Kidney capillary endothelial cell (primary cell): Measurements from ENCODE around the gene ERFL.
"Not testable (repeated sequence)": the region's sequence is repeated elsewhere in the genome, so short reads cannot be mapped to it uniquely, and the experiment has no call there.

Experiments
- DNase-seq: peaks from one replicate; pipeline ENCODE4 v3.0.0-alpha.2; 2018; ENCODE audit warnings: low spot score

The ERFL gene

GRCh38 chr19:41877916-41878905 is 50.0 kb downstream of the ERFL start:
- DNase-seq, result no peak

DNA sequence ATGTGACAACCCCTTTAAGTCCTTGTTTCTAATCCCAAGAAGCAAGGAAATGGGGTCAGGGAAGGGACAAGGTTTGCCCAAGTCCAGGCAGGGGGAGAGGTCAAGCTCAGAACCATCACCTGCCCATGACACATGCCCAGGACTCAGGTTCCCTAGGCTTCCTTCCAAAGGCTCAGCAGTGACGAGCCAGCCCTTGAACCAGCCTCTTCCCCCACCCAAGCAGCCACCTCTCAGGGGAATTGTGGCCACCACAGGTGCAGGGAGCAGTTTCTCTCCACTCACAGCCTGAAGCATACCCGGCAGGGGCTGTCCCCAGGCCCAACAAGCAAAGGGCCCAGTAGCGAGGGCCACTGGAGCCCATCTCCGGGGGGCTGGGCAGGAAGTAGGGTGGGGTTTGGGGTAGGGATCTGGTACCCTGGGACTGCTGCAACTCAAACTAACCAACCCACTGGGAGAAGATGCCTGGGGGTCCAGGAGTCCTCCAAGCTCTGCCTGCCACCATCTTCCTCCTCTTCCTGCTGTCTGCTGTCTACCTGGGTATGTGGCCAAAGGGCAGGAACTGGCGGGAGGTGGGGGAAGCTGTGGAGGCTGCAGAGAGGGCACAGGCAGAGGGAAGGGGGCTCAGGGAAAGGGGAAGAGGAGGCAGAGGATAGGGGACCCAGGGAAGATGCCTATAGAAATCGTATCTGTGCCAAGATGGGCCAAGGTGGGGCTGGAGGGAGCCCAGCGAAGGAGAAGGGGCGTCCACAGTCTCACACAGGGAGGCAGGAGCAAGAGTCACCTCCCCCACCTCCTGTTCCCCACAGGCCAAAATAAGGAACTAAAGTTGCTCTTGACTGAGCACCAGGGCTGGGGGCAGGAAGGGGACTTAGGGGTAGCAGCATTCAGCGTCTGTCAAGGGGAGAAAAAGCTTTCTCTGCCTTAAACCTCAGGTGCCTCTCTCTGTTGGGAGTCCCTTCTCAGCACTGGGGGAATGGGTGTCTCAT is 51.1 kb downstream of the ERFL start, which contains the start of gene CD79A:
Gene CD79A (plus strand): TSS at position 433 of the 986 bp plus-strand sequence. CDS start 26 bp downstream, at position 459.
- DNase-seq, result no peak

- not testable (repeated sequence) for DNase-seq
These were observed 52.3 kb downstream of the ERFL start for GRCh38 chr19:41875973-41876372.

GRCh38 chr19:41872775-41873647 is 55.2 kb downstream of the ERFL start:
- no peak for DNase-seq

- no peak for DNase-seq
These were observed 55.9 kb downstream of the ERFL start for GRCh38 chr19:41872384-41872774.

- no peak for DNase-seq
These were observed 56.5 kb downstream of the ERFL start for GRCh38 chr19:41871573-41872383.

GRCh38 chr19:41870401-41870873 is 57.8 kb downstream of the ERFL start:
- no peak for DNase-seq

- DNase-seq, result no peak
These were observed 58.8 kb downstream of the ERFL start for GRCh38 chr19:41869374-41869955.

GRCh38 chr19:41868989-41869300 is 59.3 kb downstream of the ERFL start:
- DNase-seq, result no peak

GRCh38 chr19:41868120-41868988 is 59.9 kb downstream of the ERFL start:
- DNase-seq, result no peak

DNA sequence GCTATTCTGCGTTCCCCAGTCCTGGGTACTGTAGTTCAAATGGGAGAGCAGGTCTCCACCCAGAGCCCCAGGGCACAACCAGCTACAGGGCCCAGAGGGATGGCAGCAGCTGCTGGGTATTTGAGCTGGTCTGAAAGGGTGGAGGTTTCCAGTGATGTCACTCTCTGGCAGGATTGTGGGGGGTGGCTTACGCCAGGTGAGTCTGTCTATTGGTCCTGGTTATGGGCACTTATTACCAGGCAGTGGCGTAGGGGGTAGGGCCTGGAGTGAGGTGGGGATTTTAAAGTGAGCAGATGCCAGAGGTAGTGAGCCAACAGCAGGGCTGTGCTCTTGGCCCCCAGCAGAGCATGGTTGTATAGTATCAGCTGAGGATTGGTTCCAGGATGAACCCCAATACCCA is 62.0 kb downstream of the ERFL start:
- DNase-seq, result no peak

DNA sequence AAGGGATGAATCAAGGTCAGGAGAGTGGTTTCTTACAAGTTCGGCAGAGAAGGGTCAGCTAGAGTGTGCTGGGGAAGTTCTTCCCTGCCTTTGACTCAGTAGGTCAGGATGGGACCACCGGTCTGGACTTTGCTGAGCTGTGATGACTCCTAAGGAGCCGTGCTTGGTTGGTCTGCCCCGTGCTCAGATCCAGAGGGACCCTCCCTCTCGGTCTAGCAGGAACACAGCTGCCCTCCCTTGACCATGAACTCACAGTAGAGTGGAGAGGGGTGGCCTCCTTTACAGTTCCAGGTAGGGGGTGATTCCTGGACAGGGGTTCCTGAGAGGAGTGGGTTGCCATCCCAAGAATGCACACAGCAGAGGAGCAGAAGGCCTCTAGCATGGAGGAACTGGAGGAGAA is 63.9 kb downstream of the ERFL start:
- no peak for DNase-seq

- DNase-seq, result no peak
These were observed 64.9 kb downstream of the ERFL start for GRCh38 chr19:41863209-41863931.

GRCh38 chr19:41862445-41862986 is 65.7 kb downstream of the ERFL start:
- no peak for DNase-seq

- no peak for DNase-seq
These were observed 66.4 kb downstream of the ERFL start for GRCh38 chr19:41861846-41862245.

GRCh38 chr19:41861116-41861768 is 67.0 kb downstream of the ERFL start:
- DNase-seq, result no peak

- DNase-seq, result no peak
These were observed 67.7 kb downstream of the ERFL start for GRCh38 chr19:41860419-41861115.
